Liver (tissue), 3 donors: ENCODE measurements around the gene PHEX.

ENCODE experiments used
- CTCF ChIP-seq: fragments of 150-350 bp; IDR thresholded peaks from 2 replicates; pipeline ENCODE4 v1.5.1; 2017; ENCODE audit warnings: improper control_type of control experiment, low read depth, low read length; ENCODE audit not compliant: missing input control
- EGR1 ChIP-seq, 2 donors: IDR thresholded peaks; 2 replicates each; pipeline ENCODE4 v1.6.1; 2016 to 2018; ENCODE audit warnings: antibody characterized with exemption in 2 of 2, low read depth in 2 of 2
- RAD21 ChIP-seq, 2 donors: IDR thresholded peaks; 2 replicates each; pipeline ENCODE4 v1.6.1; 2016; ENCODE audit warnings: antibody characterized with exemption in 2 of 2, mild to moderate bottlenecking in 2 of 2
- REST ChIP-seq: IDR thresholded peaks from 2 replicates; pipeline ENCODE4 v1.6.1; 2016; ENCODE audit warnings: antibody characterized with exemption, mild to moderate bottlenecking
- ZBTB33 ChIP-seq: IDR thresholded peaks from 2 replicates; pipeline ENCODE4 v1.6.1; 2016; ENCODE audit warnings: antibody characterized with exemption
- donor health status: healthy.
- donor health status: healthy.

- TF ChIP-seq CTCF: no peak
- TF ChIP-seq EGR1 (IDR thresholded peaks at IDR 0.05; ENCODE audit: low read depth in 2 of 2): no peak
- TF ChIP-seq RAD21 (IDR thresholded peaks at IDR 0.05): no peak
- no peak for TF ChIP-seq ZBTB33
- no peak for TF ChIP-seq REST
Measured at GRCh38 chrX:22024577-22024976, 7.5 kb upstream of the PHEX start.
